Keratinocyte (primary cell): ENCODE measurements around the gene PPFIBP2. TPM values are rescaled to one million over a fixed set of nuclear protein-coding genes. Genes with fewer than 3 reads are reported as not detected.

Source experiments
- DNase-seq: peaks from one replicate; pipeline ENCODE4 v3.0.0-alpha.2; 2011; ENCODE audit warnings: low read depth, missing footprints, low spot score
- FAIRE-seq: peaks from 2 replicates; lab custom pipeline; 2011; peaks lifted over from hg19 to GRCh38; lab: Jason Lieb, UNC
- H2AFZ ChIP-seq: 2 replicates; pipeline ENCODE4 v1.6.0; 2012; ENCODE audit warnings: low read length, control low read depth, inconsistent platforms; ENCODE audit not compliant: control insufficient read depth
- H3K27ac ChIP-seq: 2 replicates; pipeline ENCODE4 v1.5.1; 2011; ENCODE audit warnings: low read length; ENCODE audit not compliant: control insufficient read depth, insufficient read depth
- H3K27me3 ChIP-seq: 3 replicates; pipeline ENCODE4 v1.6.0; 2011; ENCODE audit warnings: low read length; ENCODE audit not compliant: control insufficient read depth, insufficient read depth; ENCODE audit errors: extremely low read depth
- H3K36me3 ChIP-seq, 2 experiments: 2 replicates in 1 of 2; 3 replicates in 1 of 2; pipeline ENCODE4 v1.5.1; 2011; ENCODE audit warnings: low read length in 2 of 2, mild to moderate bottlenecking in 1 of 2; ENCODE audit not compliant: control insufficient read depth in 2 of 2, insufficient read depth in 2 of 2; ENCODE audit errors: extremely low read depth in 1 of 2
- H3K4me1 ChIP-seq: 3 replicates; pipeline ENCODE4 v1.5.1; 2011; ENCODE audit warnings: low read length; ENCODE audit not compliant: control insufficient read depth, insufficient read depth; ENCODE audit errors: extremely low read depth
- H3K4me2 ChIP-seq: 3 replicates; pipeline ENCODE4 v1.6.0; 2011; ENCODE audit warnings: low read depth, low read length; ENCODE audit not compliant: control insufficient read depth, insufficient read depth; ENCODE audit errors: extremely low read depth
- H3K4me3 ChIP-seq, 3 experiments: fragments of 200-600 bp in 1 of 3; sonication (generic) in 1 of 3; 2 replicates in 2 of 3; 3 replicates in 1 of 3; pipeline ENCODE4 v1.5.1; 2011 to 2016; ENCODE audit warnings: low read length in 3 of 3, mild to moderate bottlenecking in 3 of 3, control low read depth in 2 of 3, inconsistent platforms in 1 of 3, low read depth in 1 of 3, mixed read lengths in 1 of 3, mixed run types in 1 of 3, moderate library complexity in 1 of 3; ENCODE audit not compliant: control insufficient read depth in 2 of 3, insufficient read depth in 2 of 3; ENCODE audit errors: extremely low read depth in 1 of 3
- H3K79me2 ChIP-seq: 2 replicates; pipeline ENCODE4 v1.6.0; 2012; ENCODE audit warnings: low read length; ENCODE audit not compliant: control insufficient read depth, insufficient read depth
- H3K9ac ChIP-seq: 3 replicates; pipeline ENCODE4 v1.6.0; 2011; ENCODE audit warnings: low read length; ENCODE audit not compliant: control insufficient read depth, insufficient read depth; ENCODE audit errors: extremely low read depth
- H3K9me1 ChIP-seq: 3 replicates; pipeline ENCODE4 v1.6.0; 2011; ENCODE audit warnings: low read length; ENCODE audit not compliant: control insufficient read depth, insufficient read depth; ENCODE audit errors: extremely low read depth
- H3K9me3 ChIP-seq: 2 replicates; pipeline ENCODE4 v1.5.1; 2012; ENCODE audit warnings: low read depth, low read length; ENCODE audit not compliant: control insufficient read depth
- H4K20me1 ChIP-seq: 3 replicates; pipeline ENCODE4 v1.6.0; 2011; ENCODE audit warnings: low read length; ENCODE audit not compliant: control insufficient read depth, insufficient read depth; ENCODE audit errors: extremely low read depth
- EZH2 ChIP-seq: IDR thresholded peaks from one replicate; pipeline ENCODE4 v1.6.1; 2012; ENCODE audit warnings: inconsistent platforms, mild to moderate bottlenecking, low read length, moderate library complexity
- dilution Hi-C: fragments of 300-500 bp; cut with MboI; formaldehyde crosslinking; loops from one replicate; pipeline ENCODE4 v1.7.0; 2020; ENCODE audit warnings: low sequenced_read_pairs; ENCODE audit not compliant: extremely low pct_ligation_motif_present
- polyA plus RNA-seq, 5 experiments: library from polyadenylated mRNA; depleted of rRNA in 3 of 5; stranded (reverse) in 3 of 5; stranded (forward) in 1 of 5; unstranded in 1 of 5; fragments of >200 nt; gene quantifications; 1 replicate in 1 of 5; 2 replicates in 3 of 5; 3 replicates in 1 of 5; pipeline versions ENCODE4 v1.2.1 to v1.2.3, GENCODE V29; 2011 to 2012; ENCODE audit warnings: missing spikeins in 2 of 5, low read depth in 1 of 5, low replicate concordance in 1 of 5
- TF ChIP-seq, protein P1 (sequence below), 3 experiments: IDR thresholded peaks in 1 of 3; conservative IDR thresholded peaks in 1 of 3; optimal IDR thresholded peaks in 1 of 3; 2 replicates in 2 of 3; 3 replicates in 1 of 3; pipeline versions ENCODE3 to v1.5.1; 2011; ENCODE audit warnings: low read length in 3 of 3, mild to moderate bottlenecking in 3 of 3, moderate library complexity in 2 of 3, control low read depth in 1 of 3, inconsistent platforms in 1 of 3; ENCODE audit not compliant: insufficient read depth in 2 of 3; ENCODE audit errors: extremely low read depth in 1 of 3

PPFIBP2 gene
- polyA plus RNA-seq, 1 donor (not counting 4 experiments of a cell fraction or from before 2014, with no cell fraction given) = 11.0 TPM

DNA sequence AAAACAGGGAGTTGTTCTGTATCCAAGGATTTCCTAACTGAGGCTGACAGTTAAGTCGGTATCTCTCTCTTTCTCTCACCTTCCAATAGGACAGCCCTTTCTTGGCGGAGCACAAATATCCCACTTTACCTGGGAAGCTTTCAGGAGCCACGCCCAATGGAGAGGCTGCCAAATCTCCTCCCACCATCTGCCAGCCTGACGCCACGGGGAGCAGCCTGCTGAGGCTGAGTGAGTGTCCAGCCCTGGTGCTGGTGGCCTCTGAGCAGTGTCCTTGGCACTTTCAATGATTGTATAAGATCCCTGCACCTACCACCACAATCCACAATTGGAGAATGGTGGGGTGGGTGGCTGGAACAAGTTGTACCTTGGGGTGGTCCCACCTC is 125.8 kb downstream of the PPFIBP2 start:
- H3K4me1 ChIP-seq = peaks cover 11% of the 10 kb centered on the region
- H3K9ac ChIP-seq = no peak overlapping the region
- FAIRE-seq (no peak), DNase-seq (no peak)
- no peak overlapping the region for H3K4me3 ChIP-seq
- H3K27me3 ChIP-seq = no peaks in the 10 kb centered on the region
- no peaks in the 10 kb centered on the region for H3K79me2 ChIP-seq
- no peaks in the 10 kb centered on the region for H3K9me3 ChIP-seq
- dilution Hi-C loops = no loop called here
- H2AFZ ChIP-seq = no peak overlapping the region
- H4K20me1 ChIP-seq = no peaks in the 10 kb centered on the region
- no peak overlapping the region for H3K27ac ChIP-seq
- no peaks in the 10 kb centered on the region for H3K9me1 ChIP-seq
- H3K36me3 ChIP-seq = no peaks in the 10 kb centered on the region
- H3K4me2 ChIP-seq = no peak overlapping the region
- no peak for TF ChIP-seq EZH2
- TF ChIP-seq, protein P1, sequence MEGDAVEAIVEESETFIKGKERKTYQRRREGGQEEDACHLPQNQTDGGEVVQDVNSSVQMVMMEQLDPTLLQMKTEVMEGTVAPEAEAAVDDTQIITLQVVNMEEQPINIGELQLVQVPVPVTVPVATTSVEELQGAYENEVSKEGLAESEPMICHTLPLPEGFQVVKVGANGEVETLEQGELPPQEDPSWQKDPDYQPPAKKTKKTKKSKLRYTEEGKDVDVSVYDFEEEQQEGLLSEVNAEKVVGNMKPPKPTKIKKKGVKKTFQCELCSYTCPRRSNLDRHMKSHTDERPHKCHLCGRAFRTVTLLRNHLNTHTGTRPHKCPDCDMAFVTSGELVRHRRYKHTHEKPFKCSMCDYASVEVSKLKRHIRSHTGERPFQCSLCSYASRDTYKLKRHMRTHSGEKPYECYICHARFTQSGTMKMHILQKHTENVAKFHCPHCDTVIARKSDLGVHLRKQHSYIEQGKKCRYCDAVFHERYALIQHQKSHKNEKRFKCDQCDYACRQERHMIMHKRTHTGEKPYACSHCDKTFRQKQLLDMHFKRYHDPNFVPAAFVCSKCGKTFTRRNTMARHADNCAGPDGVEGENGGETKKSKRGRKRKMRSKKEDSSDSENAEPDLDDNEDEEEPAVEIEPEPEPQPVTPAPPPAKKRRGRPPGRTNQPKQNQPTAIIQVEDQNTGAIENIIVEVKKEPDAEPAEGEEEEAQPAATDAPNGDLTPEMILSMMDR (optimal IDR thresholded peaks at IDR 0.05 in 1 of 3, IDR thresholded peaks at IDR 0.05 in 1 of 3, conservative IDR thresholded peaks at IDR 0.05 in 1 of 3; ENCODE audit: extremely low read depth in 1 of 3, insufficient read depth in 2 of 3, low read length in 3 of 3) = no peak

DNA sequence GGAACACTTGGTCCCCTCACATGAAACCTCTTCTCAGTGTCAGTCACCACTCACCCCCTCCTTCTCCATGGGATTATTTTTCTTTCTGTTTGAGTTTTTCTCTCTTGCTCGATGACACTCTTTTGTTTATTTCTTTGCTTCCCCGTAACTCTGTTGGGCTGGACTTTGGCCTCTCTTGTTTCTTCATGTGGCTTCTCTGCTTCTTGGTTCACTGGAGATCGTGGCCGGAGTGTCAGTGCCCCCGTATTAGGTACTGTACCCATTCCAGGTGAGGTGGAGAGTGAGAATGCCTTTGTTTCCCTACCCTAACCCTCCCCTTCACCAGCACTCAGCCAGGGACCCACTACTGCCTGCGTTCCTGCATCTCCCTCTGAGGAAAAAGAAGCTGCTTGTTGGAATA is 127.0 kb downstream of the PPFIBP2 start:
- H3K4me3 ChIP-seq = no peak overlapping the region
- H3K27me3 ChIP-seq = no peaks in the 10 kb centered on the region
- H3K4me2 ChIP-seq = no peak overlapping the region
- peaks cover 11% of the 10 kb centered on the region for H3K4me1 ChIP-seq
- H3K9me3 ChIP-seq = no peaks in the 10 kb centered on the region
- DNase-seq (no peak), FAIRE-seq (no peak)
- H3K9me1 ChIP-seq = no peaks in the 10 kb centered on the region
- no peak overlapping the region for H3K9ac ChIP-seq
- no peaks in the 10 kb centered on the region for H3K36me3 ChIP-seq
- TF ChIP-seq EZH2 = no peak
- TF ChIP-seq, protein P1 (optimal IDR thresholded peaks at IDR 0.05 in 1 of 3, IDR thresholded peaks at IDR 0.05 in 1 of 3, conservative IDR thresholded peaks at IDR 0.05 in 1 of 3; ENCODE audit: extremely low read depth in 1 of 3, insufficient read depth in 2 of 3, low read length in 3 of 3) = no peak
- dilution Hi-C loops = no loop called here
- H3K79me2 ChIP-seq = no peaks in the 10 kb centered on the region
- no peak overlapping the region for H3K27ac ChIP-seq
- H4K20me1 ChIP-seq = no peaks in the 10 kb centered on the region
- H2AFZ ChIP-seq = no peak overlapping the region
